ENCODE results near the gene TRAPPC10. TPM values are rescaled to one million over a fixed set of nuclear protein-coding genes. Genes with fewer than 3 reads are reported as not detected.

The TRAPPC10 gene
- total RNA-seq, 2 donors from 2014 or later, result 46.6 to 50.2 TPM

DNA sequence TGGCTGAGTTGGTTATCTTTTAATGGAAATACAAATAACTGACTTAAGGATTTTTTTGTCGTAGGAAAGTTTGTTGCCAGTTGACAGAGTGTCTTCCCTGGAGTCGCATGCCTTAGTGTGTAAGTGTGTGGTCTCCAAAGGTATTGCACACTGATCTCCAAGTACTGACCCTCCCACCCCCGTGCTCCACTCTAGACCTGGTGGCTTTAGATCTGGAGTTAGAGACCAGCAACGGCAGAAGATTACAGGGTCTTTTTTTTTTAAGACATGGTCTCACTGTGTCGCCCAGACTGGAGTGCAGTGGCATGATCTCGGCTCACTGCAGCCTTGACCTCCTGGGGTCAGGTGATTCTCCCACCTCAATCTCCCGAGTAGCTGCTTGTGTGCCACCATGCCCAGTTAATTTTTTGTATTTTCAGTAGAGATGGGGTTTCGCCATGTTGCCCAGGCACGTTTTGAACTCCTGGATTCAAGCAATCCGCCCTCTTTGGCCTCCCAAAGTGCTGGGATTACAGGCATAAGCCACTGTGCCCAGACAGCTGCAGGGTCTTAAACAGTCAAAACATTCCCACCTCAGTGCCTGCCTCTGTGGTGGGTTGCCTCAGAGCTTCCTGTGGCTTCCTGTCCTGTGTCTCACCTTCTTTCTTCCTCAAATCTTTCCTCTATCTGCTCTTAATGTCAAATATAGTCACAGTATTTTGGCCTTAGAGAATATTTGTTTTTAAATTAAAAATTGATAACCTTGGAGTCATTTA lies 6.9 kb downstream of the TRAPPC10 start:
- Histone ChIP-seq H3K4me1 (peaks cover 5% of the 10 kb centered on the region), H3K36me3 (no peaks in the 10 kb centered on the region), H3K4me3 (no peak overlapping the region), H3K27ac (no peak overlapping the region), H3K27me3 (no peaks in the 10 kb centered on the region), H3K9me3 (no peaks in the 10 kb centered on the region), H3K9ac (ENCODE audit: low read depth in 2 of 2, low read length in 2 of 2) (no peak overlapping the region)
- no peak for DNase-seq
- TF ChIP-seq, protein P1, sequence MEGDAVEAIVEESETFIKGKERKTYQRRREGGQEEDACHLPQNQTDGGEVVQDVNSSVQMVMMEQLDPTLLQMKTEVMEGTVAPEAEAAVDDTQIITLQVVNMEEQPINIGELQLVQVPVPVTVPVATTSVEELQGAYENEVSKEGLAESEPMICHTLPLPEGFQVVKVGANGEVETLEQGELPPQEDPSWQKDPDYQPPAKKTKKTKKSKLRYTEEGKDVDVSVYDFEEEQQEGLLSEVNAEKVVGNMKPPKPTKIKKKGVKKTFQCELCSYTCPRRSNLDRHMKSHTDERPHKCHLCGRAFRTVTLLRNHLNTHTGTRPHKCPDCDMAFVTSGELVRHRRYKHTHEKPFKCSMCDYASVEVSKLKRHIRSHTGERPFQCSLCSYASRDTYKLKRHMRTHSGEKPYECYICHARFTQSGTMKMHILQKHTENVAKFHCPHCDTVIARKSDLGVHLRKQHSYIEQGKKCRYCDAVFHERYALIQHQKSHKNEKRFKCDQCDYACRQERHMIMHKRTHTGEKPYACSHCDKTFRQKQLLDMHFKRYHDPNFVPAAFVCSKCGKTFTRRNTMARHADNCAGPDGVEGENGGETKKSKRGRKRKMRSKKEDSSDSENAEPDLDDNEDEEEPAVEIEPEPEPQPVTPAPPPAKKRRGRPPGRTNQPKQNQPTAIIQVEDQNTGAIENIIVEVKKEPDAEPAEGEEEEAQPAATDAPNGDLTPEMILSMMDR (IDR thresholded peaks at IDR 0.05), result no peak
- intact Hi-C loops (cut with DNase I), result no loop called here

DNA sequence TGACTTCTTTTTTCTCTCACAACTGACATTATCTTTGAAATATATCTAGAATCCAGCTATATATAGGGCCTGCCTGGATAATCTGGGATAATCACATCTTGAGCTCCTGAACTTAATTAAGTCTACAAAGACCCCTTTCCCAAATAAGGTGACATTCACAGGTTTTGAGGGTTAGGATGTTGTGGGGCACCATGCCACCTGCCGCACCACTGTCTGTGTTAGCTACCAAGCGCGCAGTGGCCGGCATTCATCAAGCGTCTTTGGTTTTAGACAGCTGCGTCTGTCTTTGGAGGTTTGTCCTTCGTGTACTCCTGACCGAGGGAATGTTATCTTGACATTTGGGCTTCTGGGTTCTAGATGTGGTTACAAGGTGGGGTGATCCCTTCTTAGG lies 7.5 kb downstream of the TRAPPC10 start:
- Histone ChIP-seq H3K4me3 (no peak overlapping the region), H3K4me1 (peaks cover 3% of the 10 kb centered on the region), H3K9me3 (no peaks in the 10 kb centered on the region), H3K36me3 (no peaks in the 10 kb centered on the region), H3K27me3 (no peaks in the 10 kb centered on the region), H3K27ac (no peak overlapping the region), H3K9ac (ENCODE audit: low read depth in 2 of 2, low read length in 2 of 2) (no peak overlapping the region)
- no peak for DNase-seq
- intact Hi-C loops (cut with DNase I), result no loop called here
- TF ChIP-seq, protein P1 (IDR thresholded peaks at IDR 0.05), result no peak

DNA sequence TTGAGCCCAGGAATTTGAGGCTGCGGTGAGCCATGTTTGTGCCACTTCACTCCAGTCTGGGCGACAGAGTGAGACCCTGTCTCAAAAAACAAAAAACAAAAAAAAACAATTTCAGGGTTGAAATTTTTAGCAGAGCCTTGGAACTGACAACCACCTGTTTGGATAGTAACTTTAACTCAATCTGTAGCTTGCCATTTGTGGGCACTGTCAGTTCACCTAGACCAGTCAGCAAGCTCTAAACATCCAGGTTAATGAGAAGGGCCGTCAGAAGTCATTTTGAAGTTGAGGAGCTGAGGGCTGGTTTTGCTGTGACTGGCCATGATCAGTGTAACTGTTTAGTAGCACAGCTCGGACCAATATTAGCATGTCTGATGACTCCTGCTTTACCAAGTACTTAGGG lies 8.4 kb downstream of the TRAPPC10 start:
- peaks cover 3% of the 10 kb centered on the region for H3K4me1 ChIP-seq
- H3K27me3 ChIP-seq, result no peaks in the 10 kb centered on the region
- H3K4me3 ChIP-seq, result no peak overlapping the region
- intact Hi-C loops (cut with DNase I), result no loop called here
- no peak overlapping the region for H3K9ac ChIP-seq (ENCODE audit: low read depth in 2 of 2, low read length in 2 of 2)
- no peaks in the 10 kb centered on the region for H3K36me3 ChIP-seq
- TF ChIP-seq, protein P1 (IDR thresholded peaks at IDR 0.05), result no peak
- no peak overlapping the region for H3K27ac ChIP-seq
- no peaks in the 10 kb centered on the region for H3K9me3 ChIP-seq
- no peak for DNase-seq

DNA sequence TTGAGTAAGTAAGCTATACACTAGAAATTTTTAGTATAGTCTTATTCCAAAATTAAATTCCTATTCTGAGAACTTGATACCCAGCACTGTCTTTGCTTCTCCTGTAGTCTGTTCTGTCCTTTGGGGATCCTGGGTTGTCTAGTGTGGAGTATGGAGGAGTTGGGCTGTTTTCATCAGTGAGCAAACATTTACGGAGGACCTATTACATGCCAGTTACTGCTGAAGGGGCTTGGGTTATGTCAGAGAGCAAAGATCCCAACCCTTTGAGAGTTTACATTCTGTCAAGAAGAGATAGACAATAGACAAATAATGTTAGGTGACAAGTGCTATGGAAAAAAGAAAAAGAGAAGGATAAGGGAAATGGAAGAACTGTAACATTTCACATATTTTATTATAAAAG lies 9.0 kb downstream of the TRAPPC10 start:
- H3K4me1 ChIP-seq, result no peaks in the 10 kb centered on the region

DNA sequence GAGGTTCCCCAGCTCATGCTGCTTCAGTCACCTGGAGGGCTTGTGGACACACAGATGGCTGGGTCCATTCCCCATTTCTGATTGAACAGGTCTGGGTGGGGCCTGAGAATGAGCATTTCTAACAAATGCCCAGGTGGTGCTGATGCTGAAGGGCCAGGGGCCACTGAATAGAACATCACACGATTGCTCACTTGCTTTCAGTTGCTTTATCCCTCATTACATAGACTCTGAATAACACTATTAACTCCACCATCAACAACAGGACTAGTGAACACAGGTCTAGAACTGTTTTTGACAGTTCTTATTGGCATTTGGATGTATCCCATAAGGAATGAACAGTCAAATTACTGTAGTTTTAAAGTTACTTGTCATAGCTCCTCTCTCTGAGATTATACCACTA lies 12.1 kb downstream of the TRAPPC10 start:
- no peaks in the 10 kb centered on the region for H3K27me3 ChIP-seq
- intact Hi-C loops (cut with DNase I), result no loop called here
- H3K4me1 ChIP-seq, result no peaks in the 10 kb centered on the region
- H3K27ac ChIP-seq, result no peak overlapping the region
- TF ChIP-seq, protein P1 (IDR thresholded peaks at IDR 0.05), result no peak
- no peak overlapping the region for H3K4me3 ChIP-seq
- no peak overlapping the region for H3K9ac ChIP-seq (ENCODE audit: low read depth in 2 of 2, low read length in 2 of 2)
- no peaks in the 10 kb centered on the region for H3K9me3 ChIP-seq
- DNase-seq, result no peak
- H3K36me3 ChIP-seq, result no peaks in the 10 kb centered on the region

More for the DNA sequence above, 9.0 kb downstream of the TRAPPC10 start:
- DNase-seq, result no peak
- Histone ChIP-seq H3K9me3 (no peaks in the 10 kb centered on the region), H3K4me3 (no peak overlapping the region), H3K36me3 (no peaks in the 10 kb centered on the region), H3K27me3 (no peaks in the 10 kb centered on the region), H3K27ac (no peak overlapping the region), H3K9ac (ENCODE audit: low read depth in 2 of 2, low read length in 2 of 2) (no peak overlapping the region)
- TF ChIP-seq, protein P1 (IDR thresholded peaks at IDR 0.05), result no peak
- intact Hi-C loops (cut with DNase I), result no loop called here
